HG03354 (cell line): ENCODE data around the gene CHCHD3.

Experiments used
- ATAC-seq: cut with Tn5 transposase; IDR thresholded peaks from one replicate; pipeline ENCODE4 v1.9.1; 2021; ENCODE audit warnings: mild to moderate bottlenecking; ENCODE audit not compliant: unreplicated experiment, poor library complexity, severe bottlenecking

CHCHD3 gene

GRCh38 chr7:133081119-133081598 lies 731 bp downstream of the CHCHD3 start:
- no peak for ATAC-seq

- ATAC-seq = no peak
Measured at GRCh38 chr7:133079296-133079695, 2.6 kb downstream of the CHCHD3 start.

GRCh38 chr7:133077394-133077793 lies 4.5 kb downstream of the CHCHD3 start:
- no peak for ATAC-seq

- ATAC-seq = no peak
Measured at GRCh38 chr7:133076142-133076541, 5.7 kb downstream of the CHCHD3 start.

- ATAC-seq = no peak
Measured at GRCh38 chr7:133071506-133071905, 10.4 kb downstream of the CHCHD3 start.

GRCh38 chr7:133070562-133070961 lies 11.3 kb downstream of the CHCHD3 start:
- no peak for ATAC-seq

GRCh38 chr7:133065301-133065700 lies 16.6 kb downstream of the CHCHD3 start:
- no peak for ATAC-seq

- ATAC-seq = no peak
Measured at GRCh38 chr7:133064082-133064820, 17.6 kb downstream of the CHCHD3 start.

GRCh38 chr7:133061792-133062191 lies 20.1 kb downstream of the CHCHD3 start:
- ATAC-seq = no peak

GRCh38 chr7:133061357-133061756 lies 20.5 kb downstream of the CHCHD3 start:
- ATAC-seq = no peak

- ATAC-seq = no peak
Measured at GRCh38 chr7:133060004-133060403, 21.9 kb downstream of the CHCHD3 start.

- no peak for ATAC-seq
Measured at GRCh38 chr7:133059263-133059662, 22.6 kb downstream of the CHCHD3 start.

- ATAC-seq = no peak
Measured at GRCh38 chr7:133056370-133057238, 25.3 kb downstream of the CHCHD3 start.

GRCh38 chr7:133054162-133054840 lies 27.6 kb downstream of the CHCHD3 start:
- ATAC-seq = no peak

- no peak for ATAC-seq
Measured at GRCh38 chr7:133053321-133053891, 28.5 kb downstream of the CHCHD3 start.

GRCh38 chr7:133052826-133053225 lies 29.1 kb downstream of the CHCHD3 start:
- ATAC-seq = no peak

- ATAC-seq = no peak
Measured at GRCh38 chr7:133052401-133052756, 29.5 kb downstream of the CHCHD3 start.

- no peak for ATAC-seq
Measured at GRCh38 chr7:133051719-133052400, 30.0 kb downstream of the CHCHD3 start.

- ATAC-seq = no peak
Measured at GRCh38 chr7:133051066-133051465, 30.8 kb downstream of the CHCHD3 start.
